SK-N-SH treated with all-trans-retinoic acid at 6 μM for 48 hours (cell line): Measurements from ENCODE around the gene JAGN1.
"Not testable (repeated sequence)": the region's sequence is repeated elsewhere in the genome, so short reads cannot be mapped to it uniquely, and the experiment has no call there.

ENCODE experiments used
- ATAC-seq: fragments of 200-7000 bp; cut with Tn5 transposase; 3 replicates; pipeline ENCODE4 v1.9.1; 2020; ENCODE audit warnings: mild to moderate bottlenecking, moderate library complexity
- ARNTL ChIP-seq: fragments of 450-650 bp; formaldehyde crosslinking; IDR thresholded peaks from 2 replicates; pipeline ENCODE4 v1.5.0; 2020; ENCODE audit warnings: low read depth, mild to moderate bottlenecking, moderate library complexity, borderline replicate concordance
- BACH2 ChIP-seq: fragments of 250-450 bp; sonication (Bioruptor Pico); IDR thresholded peaks from 2 replicates; pipeline ENCODE4 v1.9.0; 2021; ENCODE audit warnings: mild to moderate bottlenecking, borderline replicate concordance
- ESRRG ChIP-seq: fragments of 250-450 bp; sonication (Bioruptor Pico); IDR thresholded peaks from 2 replicates; pipeline ENCODE4 v1.6.1; 2021; ENCODE audit warnings: mild to moderate bottlenecking
- GLIS3 ChIP-seq: fragments of 250-450 bp; sonication (Bioruptor Pico); IDR thresholded peaks from 2 replicates; pipeline ENCODE4 v1.5.0; 2020; ENCODE audit warnings: mild to moderate bottlenecking, moderate library complexity
- ISL1 ChIP-seq: fragments of 250-450 bp; sonication (Bioruptor Pico); IDR thresholded peaks from 2 replicates; pipeline ENCODE4 v2.1.2; 2022; ENCODE audit warnings: mild to moderate bottlenecking, moderate library complexity
- OSR1 ChIP-seq: fragments of 250-450 bp; sonication (Bioruptor Pico); IDR thresholded peaks from 2 replicates; pipeline ENCODE4 v1.8.0; 2022; ENCODE audit warnings: moderate library complexity, mild to moderate bottlenecking, inconsistent platforms
- PPARA ChIP-seq: fragments of 250-450 bp; sonication (Bioruptor Pico); IDR thresholded peaks from 2 replicates; pipeline ENCODE4 v1.5.0; 2020; ENCODE audit warnings: mild to moderate bottlenecking, borderline replicate concordance
- RARB ChIP-seq: fragments of 250-450 bp; sonication (Bioruptor Pico); IDR thresholded peaks from 2 replicates; pipeline ENCODE4 v1.8.0; 2021; ENCODE audit warnings: mild to moderate bottlenecking, moderate library complexity
- SNAI2 ChIP-seq: fragments of 250-450 bp; sonication (Bioruptor Pico); IDR thresholded peaks from 2 replicates; pipeline ENCODE4 v1.5.0; 2020; ENCODE audit warnings: mild to moderate bottlenecking, moderate library complexity
- TCF4 ChIP-seq: fragments of 250-450 bp; sonication (Bioruptor Pico); IDR thresholded peaks from 2 replicates; pipeline ENCODE4 v1.8.0; 2021; ENCODE audit warnings: mild to moderate bottlenecking, moderate library complexity, borderline replicate concordance
- TOX ChIP-seq: fragments of 250-450 bp; sonication (Bioruptor Pico); IDR thresholded peaks from 2 replicates; pipeline ENCODE4 v1.8.0; 2021; ENCODE audit warnings: mild to moderate bottlenecking, moderate library complexity, borderline replicate concordance
- ZC3H10 ChIP-seq: fragments of 250-450 bp; sonication (Bioruptor Pico); IDR thresholded peaks from 2 replicates; pipeline ENCODE4 v1.5.1; 2021; ENCODE audit warnings: mild to moderate bottlenecking, moderate library complexity
- ZFP3 ChIP-seq: fragments of 250-450 bp; sonication (Bioruptor Pico); IDR thresholded peaks from 2 replicates; pipeline ENCODE4 v1.5.0; 2020; ENCODE audit warnings: mild to moderate bottlenecking, moderate library complexity
- ZFP30 ChIP-seq: fragments of 450-650 bp; formaldehyde crosslinking; IDR thresholded peaks from 2 replicates; pipeline ENCODE4 v1.5.0; 2022; ENCODE audit warnings: mild to moderate bottlenecking, moderate library complexity
- ZNF565 ChIP-seq: fragments of 450-650 bp; formaldehyde crosslinking; conservative IDR thresholded peaks from 2 replicates; pipeline ENCODE4 v1.5.0; 2020; ENCODE audit warnings: low read depth, mild to moderate bottlenecking, moderate library complexity
- TF ChIP-seq, protein P1 (sequence below): fragments of 250-450 bp; sonication (Bioruptor Pico); IDR thresholded peaks from 2 replicates; pipeline ENCODE4 v1.5.1; 2020; ENCODE audit warnings: low read depth, mild to moderate bottlenecking, moderate library complexity
- TF ChIP-seq, protein P2 (sequence below): fragments of 250-450 bp; sonication (Bioruptor Pico); IDR thresholded peaks from 2 replicates; pipeline ENCODE4 v1.8.0; 2021; ENCODE audit warnings: low read depth, mild to moderate bottlenecking, moderate library complexity, borderline replicate concordance
- TF ChIP-seq, protein P3 (sequence below): fragments of 250-450 bp; sonication (Bioruptor Pico); IDR thresholded peaks from 2 replicates; pipeline ENCODE4 v1.8.0; 2020; ENCODE audit warnings: mild to moderate bottlenecking, moderate library complexity, borderline replicate concordance
- TF ChIP-seq, protein P4 (sequence below): fragments of 250-450 bp; sonication (Bioruptor Pico); IDR thresholded peaks from 2 replicates; pipeline ENCODE4 v1.5.1; 2021; ENCODE audit warnings: mild to moderate bottlenecking, moderate library complexity
- TF ChIP-seq, protein P5 (sequence below): fragments of 250-450 bp; sonication (Bioruptor Pico); IDR thresholded peaks from 2 replicates; pipeline ENCODE4 v1.5.0; 2020; ENCODE audit warnings: mild to moderate bottlenecking, moderate library complexity

JAGN1 gene

DNA sequence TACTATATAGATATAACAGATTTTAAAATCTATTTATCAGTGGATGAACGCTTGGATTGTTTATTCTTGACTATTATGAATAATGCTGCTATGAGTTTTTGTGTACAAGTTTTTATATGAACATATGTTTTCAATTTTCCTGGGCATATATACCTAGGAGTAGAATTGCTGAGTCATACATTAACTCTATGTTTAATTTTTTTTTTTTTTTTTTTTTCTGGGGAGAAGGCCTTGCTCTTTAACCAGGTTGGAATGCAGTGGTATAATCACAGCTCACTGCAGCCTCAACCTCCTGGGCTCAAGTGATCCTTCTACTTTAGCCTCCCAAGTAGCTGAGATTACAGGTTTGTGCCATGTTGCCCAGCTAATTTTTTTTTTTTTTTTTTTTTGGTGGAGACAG, 19.4 kb upstream of the JAGN1 start:
- peak; percentile 88 for ATAC-seq
- TF ChIP-seq TOX (CRISPR knock-in tag), result no peak
- TF ChIP-seq BACH2 (CRISPR knock-in tag), result peak; percentile 39; the same call in 1 of the 2 replicates
- TF ChIP-seq, all 23 proteins: peak for 1

DNA sequence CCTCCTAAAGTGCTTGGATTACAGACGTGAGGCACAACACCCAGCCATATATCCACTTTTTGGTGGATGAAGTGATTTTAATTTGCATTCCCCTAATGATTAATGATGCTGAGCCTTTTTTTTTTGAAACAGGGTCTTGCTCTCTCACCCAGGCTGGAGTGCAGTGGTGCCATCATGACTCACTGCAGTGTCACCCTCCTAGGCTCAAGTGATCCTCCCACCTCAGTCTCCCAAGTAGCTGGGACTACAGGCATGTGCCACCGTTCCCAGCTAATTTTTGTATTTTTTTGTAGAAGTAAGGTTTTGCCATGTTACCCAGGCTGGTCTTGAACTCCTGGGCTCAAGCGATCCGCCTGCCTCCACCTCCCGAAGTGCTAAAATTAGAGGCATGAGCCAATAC, 18.3 kb upstream of the JAGN1 start:
- ATAC-seq, result not testable (repeated sequence)

DNA sequence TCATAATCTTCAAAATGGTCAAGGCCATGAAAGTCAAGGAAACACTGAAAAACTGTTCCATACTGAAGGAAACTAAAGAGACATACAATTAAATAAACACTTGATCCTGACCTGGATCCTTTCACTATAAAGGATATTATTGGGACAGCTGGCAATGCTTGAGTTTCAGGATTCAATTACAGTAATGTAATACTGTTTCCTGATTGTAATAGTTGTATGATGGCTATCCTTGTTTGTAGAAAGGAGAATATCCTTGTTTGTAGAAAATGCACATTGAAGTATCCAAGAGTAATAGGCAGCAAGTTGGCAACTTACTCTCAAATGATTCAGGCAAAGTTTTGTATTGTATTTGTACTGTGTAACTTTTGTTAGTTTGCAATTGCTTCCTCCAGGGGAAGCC, 15.0 kb upstream of the JAGN1 start:
- no peak for TF ChIP-seq OSR1 (CRISPR knock-in tag)
- TF ChIP-seq, protein P1, sequence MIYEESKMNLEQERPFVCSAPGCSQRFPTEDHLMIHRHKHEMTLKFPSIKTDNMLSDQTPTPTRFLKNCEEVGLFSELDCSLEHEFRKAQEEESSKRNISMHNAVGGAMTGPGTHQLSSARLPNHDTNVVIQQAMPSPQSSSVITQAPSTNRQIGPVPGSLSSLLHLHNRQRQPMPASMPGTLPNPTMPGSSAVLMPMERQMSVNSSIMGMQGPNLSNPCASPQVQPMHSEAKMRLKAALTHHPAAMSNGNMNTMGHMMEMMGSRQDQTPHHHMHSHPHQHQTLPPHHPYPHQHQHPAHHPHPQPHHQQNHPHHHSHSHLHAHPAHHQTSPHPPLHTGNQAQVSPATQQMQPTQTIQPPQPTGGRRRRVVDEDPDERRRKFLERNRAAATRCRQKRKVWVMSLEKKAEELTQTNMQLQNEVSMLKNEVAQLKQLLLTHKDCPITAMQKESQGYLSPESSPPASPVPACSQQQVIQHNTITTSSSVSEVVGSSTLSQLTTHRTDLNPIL (CRISPR knock-in tag), result no peak
- peak; percentile 33; the same call in 1 of the 2 replicates for TF ChIP-seq TCF4 (CRISPR knock-in tag)
- no peak for TF ChIP-seq GLIS3
- TF ChIP-seq ZC3H10 (CRISPR knock-in tag), result no peak
- no peak for TF ChIP-seq SNAI2 (CRISPR knock-in tag)
- TF ChIP-seq, protein P2, sequence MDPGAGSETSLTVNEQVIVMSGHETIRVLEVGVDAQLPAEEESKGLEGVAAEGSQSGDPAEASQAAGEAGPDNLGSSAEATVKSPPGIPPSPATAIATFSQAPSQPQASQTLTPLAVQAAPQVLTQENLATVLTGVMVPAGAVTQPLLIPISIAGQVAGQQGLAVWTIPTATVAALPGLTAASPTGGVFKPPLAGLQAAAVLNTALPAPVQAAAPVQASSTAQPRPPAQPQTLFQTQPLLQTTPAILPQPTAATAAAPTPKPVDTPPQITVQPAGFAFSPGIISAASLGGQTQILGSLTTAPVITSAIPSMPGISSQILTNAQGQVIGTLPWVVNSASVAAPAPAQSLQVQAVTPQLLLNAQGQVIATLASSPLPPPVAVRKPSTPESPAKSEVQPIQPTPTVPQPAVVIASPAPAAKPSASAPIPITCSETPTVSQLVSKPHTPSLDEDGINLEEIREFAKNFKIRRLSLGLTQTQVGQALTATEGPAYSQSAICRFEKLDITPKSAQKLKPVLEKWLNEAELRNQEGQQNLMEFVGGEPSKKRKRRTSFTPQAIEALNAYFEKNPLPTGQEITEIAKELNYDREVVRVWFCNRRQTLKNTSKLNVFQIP, result no peak
- ATAC-seq, result peak; percentile 56

DNA sequence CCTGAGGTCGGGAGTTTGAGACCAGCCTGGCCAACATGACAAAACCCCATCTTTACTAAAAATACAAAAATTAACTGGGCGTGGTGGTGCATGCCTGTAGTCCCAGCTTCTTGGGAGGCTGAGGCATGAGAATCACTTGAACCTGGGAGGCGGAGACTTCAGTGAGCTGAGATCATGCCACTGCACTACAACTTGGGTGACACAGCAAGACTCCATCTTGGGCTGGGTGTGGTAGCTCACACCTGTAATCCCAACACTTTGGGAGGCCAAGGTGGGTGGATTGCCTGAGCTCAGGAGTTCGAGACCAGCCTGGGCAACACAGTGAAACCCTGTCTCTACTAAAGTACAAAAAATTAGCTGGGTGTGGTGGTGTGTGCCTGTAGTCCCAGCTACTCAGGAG, 14.2 kb upstream of the JAGN1 start:
- ATAC-seq, result not testable (repeated sequence)

DNA sequence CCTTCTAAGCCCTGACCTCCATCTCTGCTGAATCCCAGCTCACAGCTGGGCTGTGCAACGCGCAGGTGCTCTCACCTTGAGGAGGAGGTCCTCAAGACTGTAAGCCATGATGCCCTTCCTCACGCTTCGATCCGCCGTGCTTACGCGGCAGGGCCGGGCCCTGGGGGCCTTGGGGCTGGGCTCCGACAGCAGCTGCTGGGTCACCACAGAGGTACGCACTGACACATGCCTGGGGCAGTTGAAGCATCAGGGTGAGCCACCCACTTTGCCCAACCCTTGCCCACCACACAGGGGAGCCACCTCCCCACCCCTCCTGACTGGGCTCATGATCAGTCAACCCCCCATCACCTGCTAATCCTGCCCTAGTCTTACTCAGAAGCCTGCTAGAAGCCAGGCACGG, 13.4 kb upstream of the JAGN1 start:
- TF ChIP-seq RARB (CRISPR knock-in tag), result no peak
- no peak for TF ChIP-seq OSR1 (CRISPR knock-in tag)
- TF ChIP-seq, protein P2, result no peak
- TF ChIP-seq TCF4 (CRISPR knock-in tag), result no peak
- TF ChIP-seq, protein P3, sequence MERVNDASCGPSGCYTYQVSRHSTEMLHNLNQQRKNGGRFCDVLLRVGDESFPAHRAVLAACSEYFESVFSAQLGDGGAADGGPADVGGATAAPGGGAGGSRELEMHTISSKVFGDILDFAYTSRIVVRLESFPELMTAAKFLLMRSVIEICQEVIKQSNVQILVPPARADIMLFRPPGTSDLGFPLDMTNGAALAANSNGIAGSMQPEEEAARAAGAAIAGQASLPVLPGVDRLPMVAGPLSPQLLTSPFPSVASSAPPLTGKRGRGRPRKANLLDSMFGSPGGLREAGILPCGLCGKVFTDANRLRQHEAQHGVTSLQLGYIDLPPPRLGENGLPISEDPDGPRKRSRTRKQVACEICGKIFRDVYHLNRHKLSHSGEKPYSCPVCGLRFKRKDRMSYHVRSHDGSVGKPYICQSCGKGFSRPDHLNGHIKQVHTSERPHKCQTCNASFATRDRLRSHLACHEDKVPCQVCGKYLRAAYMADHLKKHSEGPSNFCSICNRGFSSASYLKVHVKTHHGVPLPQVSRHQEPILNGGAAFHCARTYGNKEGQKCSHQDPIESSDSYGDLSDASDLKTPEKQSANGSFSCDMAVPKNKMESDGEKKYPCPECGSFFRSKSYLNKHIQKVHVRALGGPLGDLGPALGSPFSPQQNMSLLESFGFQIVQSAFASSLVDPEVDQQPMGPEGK (CRISPR knock-in tag), result no peak
- TF ChIP-seq, protein P4, sequence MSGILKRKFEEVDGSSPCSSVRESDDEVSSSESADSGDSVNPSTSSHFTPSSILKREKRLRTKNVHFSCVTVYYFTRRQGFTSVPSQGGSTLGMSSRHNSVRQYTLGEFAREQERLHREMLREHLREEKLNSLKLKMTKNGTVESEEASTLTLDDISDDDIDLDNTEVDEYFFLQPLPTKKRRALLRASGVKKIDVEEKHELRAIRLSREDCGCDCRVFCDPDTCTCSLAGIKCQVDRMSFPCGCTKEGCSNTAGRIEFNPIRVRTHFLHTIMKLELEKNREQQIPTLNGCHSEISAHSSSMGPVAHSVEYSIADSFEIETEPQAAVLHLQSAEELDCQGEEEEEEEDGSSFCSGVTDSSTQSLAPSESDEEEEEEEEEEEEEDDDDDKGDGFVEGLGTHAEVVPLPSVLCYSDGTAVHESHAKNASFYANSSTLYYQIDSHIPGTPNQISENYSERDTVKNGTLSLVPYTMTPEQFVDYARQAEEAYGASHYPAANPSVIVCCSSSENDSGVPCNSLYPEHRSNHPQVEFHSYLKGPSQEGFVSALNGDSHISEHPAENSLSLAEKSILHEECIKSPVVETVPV (CRISPR knock-in tag), result no peak
- TF ChIP-seq PPARA (CRISPR knock-in tag), result no peak
- no peak for TF ChIP-seq ARNTL (CRISPR knock-in tag)
- no peak for TF ChIP-seq ZFP3
- no peak for TF ChIP-seq ISL1 (CRISPR knock-in tag)
- no peak for TF ChIP-seq ZFP30 (CRISPR knock-in tag)
- TF ChIP-seq BACH2 (CRISPR knock-in tag), result no peak
- no peak for TF ChIP-seq ESRRG
- TF ChIP-seq, protein P5, sequence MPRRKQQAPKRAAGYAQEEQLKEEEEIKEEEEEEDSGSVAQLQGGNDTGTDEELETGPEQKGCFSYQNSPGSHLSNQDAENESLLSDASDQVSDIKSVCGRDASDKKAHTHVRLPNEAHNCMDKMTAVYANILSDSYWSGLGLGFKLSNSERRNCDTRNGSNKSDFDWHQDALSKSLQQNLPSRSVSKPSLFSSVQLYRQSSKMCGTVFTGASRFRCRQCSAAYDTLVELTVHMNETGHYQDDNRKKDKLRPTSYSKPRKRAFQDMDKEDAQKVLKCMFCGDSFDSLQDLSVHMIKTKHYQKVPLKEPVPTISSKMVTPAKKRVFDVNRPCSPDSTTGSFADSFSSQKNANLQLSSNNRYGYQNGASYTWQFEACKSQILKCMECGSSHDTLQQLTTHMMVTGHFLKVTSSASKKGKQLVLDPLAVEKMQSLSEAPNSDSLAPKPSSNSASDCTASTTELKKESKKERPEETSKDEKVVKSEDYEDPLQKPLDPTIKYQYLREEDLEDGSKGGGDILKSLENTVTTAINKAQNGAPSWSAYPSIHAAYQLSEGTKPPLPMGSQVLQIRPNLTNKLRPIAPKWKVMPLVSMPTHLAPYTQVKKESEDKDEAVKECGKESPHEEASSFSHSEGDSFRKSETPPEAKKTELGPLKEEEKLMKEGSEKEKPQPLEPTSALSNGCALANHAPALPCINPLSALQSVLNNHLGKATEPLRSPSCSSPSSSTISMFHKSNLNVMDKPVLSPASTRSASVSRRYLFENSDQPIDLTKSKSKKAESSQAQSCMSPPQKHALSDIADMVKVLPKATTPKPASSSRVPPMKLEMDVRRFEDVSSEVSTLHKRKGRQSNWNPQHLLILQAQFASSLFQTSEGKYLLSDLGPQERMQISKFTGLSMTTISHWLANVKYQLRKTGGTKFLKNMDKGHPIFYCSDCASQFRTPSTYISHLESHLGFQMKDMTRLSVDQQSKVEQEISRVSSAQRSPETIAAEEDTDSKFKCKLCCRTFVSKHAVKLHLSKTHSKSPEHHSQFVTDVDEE (CRISPR knock-in tag), result no peak
- TF ChIP-seq, protein P1 (CRISPR knock-in tag), result no peak
- TF ChIP-seq ZNF565 (CRISPR knock-in tag), result no peak
- no peak for TF ChIP-seq GLIS3
- no peak for TF ChIP-seq ZC3H10 (CRISPR knock-in tag)
- no peak for ATAC-seq
